Upper lobe of left lung (tissue), 4 donors: ENCODE results near the gene DYRK1A.

Experiments
- POLR2A ChIP-seq, 4 donors: fragments of 450-650 bp; IDR thresholded peaks; one replicate each; pipeline ENCODE4 v1.5.1; 2016 to 2017; ENCODE audit warnings: antibody characterized with exemption in 4 of 4, mild to moderate bottlenecking in 2 of 4
- TF ChIP-seq, protein P1 (sequence below), 6 experiments: fragments of 450-650 bp in 4 of 6; fragments of 200-600 bp in 2 of 6; sonication (generic) in 2 of 6; IDR thresholded peaks; one replicate each; pipeline ENCODE4 v1.5.1; 2016 to 2019; ENCODE audit warnings: antibody characterized with exemption in 6 of 6

DNA sequence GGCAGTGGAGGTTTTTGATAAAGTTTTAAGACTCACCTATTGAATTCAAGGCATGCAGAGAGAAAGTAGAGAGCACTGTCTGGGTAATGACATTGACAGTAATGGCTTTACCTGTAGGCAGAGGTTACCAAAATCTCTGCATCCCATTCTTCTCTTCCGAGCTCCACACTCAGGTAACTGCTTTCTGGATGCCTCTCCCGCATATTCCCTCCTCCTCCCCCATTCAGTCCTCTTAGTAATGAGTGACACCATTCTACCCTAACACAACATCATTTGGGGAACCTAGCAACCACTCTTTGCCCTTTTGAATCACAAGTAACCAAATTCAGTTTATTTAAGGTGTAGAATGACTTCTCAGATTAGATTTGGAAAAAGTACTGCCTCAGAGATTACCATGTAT is 56.5 kb downstream of the DYRK1A start:
- TF ChIP-seq, protein P1, sequence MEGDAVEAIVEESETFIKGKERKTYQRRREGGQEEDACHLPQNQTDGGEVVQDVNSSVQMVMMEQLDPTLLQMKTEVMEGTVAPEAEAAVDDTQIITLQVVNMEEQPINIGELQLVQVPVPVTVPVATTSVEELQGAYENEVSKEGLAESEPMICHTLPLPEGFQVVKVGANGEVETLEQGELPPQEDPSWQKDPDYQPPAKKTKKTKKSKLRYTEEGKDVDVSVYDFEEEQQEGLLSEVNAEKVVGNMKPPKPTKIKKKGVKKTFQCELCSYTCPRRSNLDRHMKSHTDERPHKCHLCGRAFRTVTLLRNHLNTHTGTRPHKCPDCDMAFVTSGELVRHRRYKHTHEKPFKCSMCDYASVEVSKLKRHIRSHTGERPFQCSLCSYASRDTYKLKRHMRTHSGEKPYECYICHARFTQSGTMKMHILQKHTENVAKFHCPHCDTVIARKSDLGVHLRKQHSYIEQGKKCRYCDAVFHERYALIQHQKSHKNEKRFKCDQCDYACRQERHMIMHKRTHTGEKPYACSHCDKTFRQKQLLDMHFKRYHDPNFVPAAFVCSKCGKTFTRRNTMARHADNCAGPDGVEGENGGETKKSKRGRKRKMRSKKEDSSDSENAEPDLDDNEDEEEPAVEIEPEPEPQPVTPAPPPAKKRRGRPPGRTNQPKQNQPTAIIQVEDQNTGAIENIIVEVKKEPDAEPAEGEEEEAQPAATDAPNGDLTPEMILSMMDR (IDR thresholded peaks at IDR 0.05): no peak
- TF ChIP-seq POLR2A (IDR thresholded peaks at IDR 0.05): no peak
